ENCODE data around the gene PARD3.

DNA sequence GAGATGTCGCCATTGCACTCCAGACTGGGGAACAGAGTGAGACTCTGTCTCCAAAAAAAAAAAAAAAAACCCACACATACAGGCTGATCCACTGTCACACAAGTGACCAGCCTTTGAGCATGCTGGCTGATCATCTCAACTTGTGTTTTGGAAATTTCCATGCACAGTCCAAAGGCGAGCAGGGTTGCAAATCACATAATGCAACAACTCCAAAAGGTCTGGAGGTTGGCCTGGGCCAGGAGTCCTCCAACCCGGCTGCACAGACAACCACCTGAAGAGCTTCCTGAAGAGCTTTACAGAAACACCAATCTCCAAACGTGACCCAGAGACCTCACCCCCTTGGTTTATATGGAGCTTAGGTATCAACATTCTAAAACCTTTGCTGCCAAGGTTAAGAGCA is 16.4 kb downstream of the PARD3 start:
- TF ChIP-seq, protein P1, sequence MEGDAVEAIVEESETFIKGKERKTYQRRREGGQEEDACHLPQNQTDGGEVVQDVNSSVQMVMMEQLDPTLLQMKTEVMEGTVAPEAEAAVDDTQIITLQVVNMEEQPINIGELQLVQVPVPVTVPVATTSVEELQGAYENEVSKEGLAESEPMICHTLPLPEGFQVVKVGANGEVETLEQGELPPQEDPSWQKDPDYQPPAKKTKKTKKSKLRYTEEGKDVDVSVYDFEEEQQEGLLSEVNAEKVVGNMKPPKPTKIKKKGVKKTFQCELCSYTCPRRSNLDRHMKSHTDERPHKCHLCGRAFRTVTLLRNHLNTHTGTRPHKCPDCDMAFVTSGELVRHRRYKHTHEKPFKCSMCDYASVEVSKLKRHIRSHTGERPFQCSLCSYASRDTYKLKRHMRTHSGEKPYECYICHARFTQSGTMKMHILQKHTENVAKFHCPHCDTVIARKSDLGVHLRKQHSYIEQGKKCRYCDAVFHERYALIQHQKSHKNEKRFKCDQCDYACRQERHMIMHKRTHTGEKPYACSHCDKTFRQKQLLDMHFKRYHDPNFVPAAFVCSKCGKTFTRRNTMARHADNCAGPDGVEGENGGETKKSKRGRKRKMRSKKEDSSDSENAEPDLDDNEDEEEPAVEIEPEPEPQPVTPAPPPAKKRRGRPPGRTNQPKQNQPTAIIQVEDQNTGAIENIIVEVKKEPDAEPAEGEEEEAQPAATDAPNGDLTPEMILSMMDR (IDR thresholded peaks at IDR 0.05; ENCODE audit: poor library complexity, severe bottlenecking): no peak
- TF ChIP-seq EZH2 (IDR thresholded peaks at IDR 0.05; ENCODE audit: borderline replicate concordance, insufficient read depth, low read length, poor library complexity, severe bottlenecking) (no peak), SMC3 (conservative IDR thresholded peaks at IDR 0.05; ENCODE audit: poor library complexity) (no peak), EP300 (conservative IDR thresholded peaks at IDR 0.05; ENCODE audit: poor library complexity, severe bottlenecking) (no peak), POLR2AphosphoS5 (IDR thresholded peaks at IDR 0.05) (no peak), MXI1 (conservative IDR thresholded peaks at IDR 0.05; ENCODE audit: poor library complexity, severe bottlenecking) (no peak)
- TF ChIP-seq, protein P2, sequence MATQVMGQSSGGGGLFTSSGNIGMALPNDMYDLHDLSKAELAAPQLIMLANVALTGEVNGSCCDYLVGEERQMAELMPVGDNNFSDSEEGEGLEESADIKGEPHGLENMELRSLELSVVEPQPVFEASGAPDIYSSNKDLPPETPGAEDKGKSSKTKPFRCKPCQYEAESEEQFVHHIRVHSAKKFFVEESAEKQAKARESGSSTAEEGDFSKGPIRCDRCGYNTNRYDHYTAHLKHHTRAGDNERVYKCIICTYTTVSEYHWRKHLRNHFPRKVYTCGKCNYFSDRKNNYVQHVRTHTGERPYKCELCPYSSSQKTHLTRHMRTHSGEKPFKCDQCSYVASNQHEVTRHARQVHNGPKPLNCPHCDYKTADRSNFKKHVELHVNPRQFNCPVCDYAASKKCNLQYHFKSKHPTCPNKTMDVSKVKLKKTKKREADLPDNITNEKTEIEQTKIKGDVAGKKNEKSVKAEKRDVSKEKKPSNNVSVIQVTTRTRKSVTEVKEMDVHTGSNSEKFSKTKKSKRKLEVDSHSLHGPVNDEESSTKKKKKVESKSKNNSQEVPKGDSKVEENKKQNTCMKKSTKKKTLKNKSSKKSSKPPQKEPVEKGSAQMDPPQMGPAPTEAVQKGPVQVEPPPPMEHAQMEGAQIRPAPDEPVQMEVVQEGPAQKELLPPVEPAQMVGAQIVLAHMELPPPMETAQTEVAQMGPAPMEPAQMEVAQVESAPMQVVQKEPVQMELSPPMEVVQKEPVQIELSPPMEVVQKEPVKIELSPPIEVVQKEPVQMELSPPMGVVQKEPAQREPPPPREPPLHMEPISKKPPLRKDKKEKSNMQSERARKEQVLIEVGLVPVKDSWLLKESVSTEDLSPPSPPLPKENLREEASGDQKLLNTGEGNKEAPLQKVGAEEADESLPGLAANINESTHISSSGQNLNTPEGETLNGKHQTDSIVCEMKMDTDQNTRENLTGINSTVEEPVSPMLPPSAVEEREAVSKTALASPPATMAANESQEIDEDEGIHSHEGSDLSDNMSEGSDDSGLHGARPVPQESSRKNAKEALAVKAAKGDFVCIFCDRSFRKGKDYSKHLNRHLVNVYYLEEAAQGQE (IDR thresholded peaks at IDR 0.05; ENCODE audit: borderline replicate concordance): no peak
